ENCODE results near the gene SEC61A2. TPM values are rescaled to one million over a fixed set of nuclear protein-coding genes. Genes with fewer than 3 reads are reported as not detected.

SEC61A2 gene
- total and polyA plus RNA-seq, 2 of the 4 experiments (the other 2 are of a cell fraction): 6.8 to 10.3 TPM

DNA sequence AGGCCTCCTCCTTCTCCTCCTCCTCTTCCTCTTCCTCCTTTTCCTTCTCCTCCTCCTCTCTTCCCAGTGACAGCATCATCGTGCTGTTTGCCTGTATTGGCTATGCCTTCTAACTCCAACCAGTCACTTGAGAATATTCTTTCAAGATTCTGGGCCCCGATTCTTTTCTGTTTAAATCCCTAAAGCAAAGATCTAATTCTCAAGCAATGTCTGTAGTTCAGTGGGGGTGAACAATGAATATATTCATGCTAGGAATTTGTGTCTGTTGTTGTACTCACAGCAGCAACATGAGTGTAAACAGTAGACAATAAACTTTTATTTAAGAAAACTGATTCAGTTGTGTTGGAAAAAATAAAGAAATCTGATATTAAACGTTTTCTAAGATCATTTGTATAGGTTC lies 35.6 kb downstream of the SEC61A2 start:
- ATAC-seq (ENCODE audit: low read depth): no peak
- no TSS peak for BruUV-seq (replicated peaks)

More for the DNA sequence above, 35.6 kb downstream of the SEC61A2 start:
- H3K14ac ChIP-seq (replicated peaks; ENCODE audit: low read depth, low read length): no peak overlapping the region
- H2BK120ac ChIP-seq (ENCODE audit: low read depth, low read length): no peak overlapping the region
- no peak overlapping the region for H3K4me3 ChIP-seq (ENCODE audit: insufficient read depth, low read depth, low read length)
- ChIA-PET CTCF (interaction anchor here (0.7 kb wide), 1 partner anchor 640 kb away, joined by 4 read pairs; no protein-coding TSS in a partner anchor), POLR2A (ENCODE audit: unreplicated experiment) (no interaction called here)
- H3K79me1 ChIP-seq (ENCODE audit: low read depth in 1 of 2, low read length in 2 of 2): peaks cover 0 to 7% of the 10 kb centered on the region in 2 experiments; a peak in 1 of 4 replicates
- no peaks in the 10 kb centered on the region for H4K20me1 ChIP-seq (ENCODE audit: insufficient read depth, low read length)
- H3K9me1 ChIP-seq (ENCODE audit: insufficient read depth, low read length): peaks cover 3% of the 10 kb centered on the region; the same call in 1 of the 2 replicates
- H3K56ac ChIP-seq (ENCODE audit: extremely low read depth, insufficient read depth, low read length): no peak overlapping the region
- H2BK5ac ChIP-seq (ENCODE audit: low read depth, low read length, poor library complexity, severe bottlenecking): no peak overlapping the region
- no peaks in the 10 kb centered on the region; the same call in 1 of the 2 replicates for H3K4me1 ChIP-seq (ENCODE audit: control insufficient read depth, insufficient read depth, low read length)
- dilution Hi-C loops (cut with HindIII; ENCODE audit: low sequenced_read_pairs, unreplicated experiment) (no loop called here), in situ Hi-C loops (cut with MboI; ENCODE audit: low sequenced_read_pairs) (no loop called here), intact Hi-C loops (cut with micrococcal nuclease) (no loop called here)
- no peak overlapping the region for H3K18ac ChIP-seq (ENCODE audit: low read depth, low read length)
- H2AK9ac ChIP-seq (replicated peaks; ENCODE audit: low read depth, low read length, poor library complexity): no peak overlapping the region
- DNase-seq: no peak
- peaks cover 54% of the 10 kb centered on the region for H3K36me3 ChIP-seq (ENCODE audit: control insufficient read depth, insufficient read depth, low read length)
- WGBS, 2 experiments (ENCODE audit: extremely low coverage in 2 of 2, insufficient read length in 1 of 2): no CpG with 5 or more reads among the region's 3 CpGs
- H3K23ac ChIP-seq (ENCODE audit: low read depth, low read length): no peak overlapping the region
- no peak overlapping the region for H3K27ac ChIP-seq (ENCODE audit: insufficient read depth, low read length)
- H2BK20ac ChIP-seq (ENCODE audit: low read depth, low read length): no peak overlapping the region
- no peak overlapping the region for H3K9ac ChIP-seq (ENCODE audit: low read depth, low read length)
- no peak overlapping the region for H4K5ac ChIP-seq (ENCODE audit: low read depth, low read length)
- H3K4me2 ChIP-seq (ENCODE audit: low read depth, low read length): no peak overlapping the region
- no peaks in the 10 kb centered on the region for H3K9me3 ChIP-seq (ENCODE audit: control insufficient read depth, insufficient read depth, low read length)
- no peak overlapping the region for H3K4ac ChIP-seq (ENCODE audit: low read depth, low read length)
- no peak overlapping the region for H2BK15ac ChIP-seq (ENCODE audit: low read depth, low read length)
- H2AK5ac ChIP-seq (ENCODE audit: low read depth, low read length): no peak overlapping the region
- H4K8ac ChIP-seq (ENCODE audit: low read depth in 2 of 2, low read length in 2 of 2): no peak overlapping the region
- no peaks in the 10 kb centered on the region for H3K27me3 ChIP-seq (ENCODE audit: control insufficient read depth, insufficient read depth, low read length)
- TF ChIP-seq POLR2A (IDR thresholded peaks at IDR 0.05; ENCODE audit: low read depth, low read length) (no peak), FOS (IDR thresholded peaks at IDR 0.05; ENCODE audit: low read depth, low read length) (no peak), RAD21 (IDR thresholded peaks at IDR 0.05; ENCODE audit: low read length) (no peak), MAZ (IDR thresholded peaks at IDR 0.05; ENCODE audit: borderline replicate concordance, low read depth, low read length) (no peak), MXI1 (IDR thresholded peaks at IDR 0.05; ENCODE audit: borderline replicate concordance, low read depth, low read length) (no peak), MAFK (IDR thresholded peaks at IDR 0.05; ENCODE audit: low read depth, low read length) (no peak), BHLHE40 (IDR thresholded peaks at IDR 0.05; ENCODE audit: low read depth, low read length) (no peak), CHD1 (IDR thresholded peaks at IDR 0.05; ENCODE audit: low read depth, low read length) (no peak), NFE2L2 (IDR thresholded peaks at IDR 0.05; ENCODE audit: low read depth, low read length) (no peak), RFX5 (IDR thresholded peaks at IDR 0.05; ENCODE audit: low read depth, low read length) (no peak), CEBPB (IDR thresholded peaks at IDR 0.05; ENCODE audit: low read depth, low read length) (no peak), SMC3 (IDR thresholded peaks at IDR 0.05; ENCODE audit: low read depth, low read length) (no peak), RCOR1 (IDR thresholded peaks at IDR 0.05; ENCODE audit: insufficient replicate concordance, low read length) (no peak)
- TF ChIP-seq, protein P1, sequence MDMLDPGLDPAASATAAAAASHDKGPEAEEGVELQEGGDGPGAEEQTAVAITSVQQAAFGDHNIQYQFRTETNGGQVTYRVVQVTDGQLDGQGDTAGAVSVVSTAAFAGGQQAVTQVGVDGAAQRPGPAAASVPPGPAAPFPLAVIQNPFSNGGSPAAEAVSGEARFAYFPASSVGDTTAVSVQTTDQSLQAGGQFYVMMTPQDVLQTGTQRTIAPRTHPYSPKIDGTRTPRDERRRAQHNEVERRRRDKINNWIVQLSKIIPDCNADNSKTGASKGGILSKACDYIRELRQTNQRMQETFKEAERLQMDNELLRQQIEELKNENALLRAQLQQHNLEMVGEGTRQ (IDR thresholded peaks at IDR 0.05; ENCODE audit: low read depth, low read length): no peak
- TF ChIP-seq, protein P2, sequence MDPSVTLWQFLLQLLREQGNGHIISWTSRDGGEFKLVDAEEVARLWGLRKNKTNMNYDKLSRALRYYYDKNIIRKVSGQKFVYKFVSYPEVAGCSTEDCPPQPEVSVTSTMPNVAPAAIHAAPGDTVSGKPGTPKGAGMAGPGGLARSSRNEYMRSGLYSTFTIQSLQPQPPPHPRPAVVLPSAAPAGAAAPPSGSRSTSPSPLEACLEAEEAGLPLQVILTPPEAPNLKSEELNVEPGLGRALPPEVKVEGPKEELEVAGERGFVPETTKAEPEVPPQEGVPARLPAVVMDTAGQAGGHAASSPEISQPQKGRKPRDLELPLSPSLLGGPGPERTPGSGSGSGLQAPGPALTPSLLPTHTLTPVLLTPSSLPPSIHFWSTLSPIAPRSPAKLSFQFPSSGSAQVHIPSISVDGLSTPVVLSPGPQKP (IDR thresholded peaks at IDR 0.05; ENCODE audit: borderline replicate concordance, low read depth, low read length): no peak
- TF ChIP-seq, protein P3, sequence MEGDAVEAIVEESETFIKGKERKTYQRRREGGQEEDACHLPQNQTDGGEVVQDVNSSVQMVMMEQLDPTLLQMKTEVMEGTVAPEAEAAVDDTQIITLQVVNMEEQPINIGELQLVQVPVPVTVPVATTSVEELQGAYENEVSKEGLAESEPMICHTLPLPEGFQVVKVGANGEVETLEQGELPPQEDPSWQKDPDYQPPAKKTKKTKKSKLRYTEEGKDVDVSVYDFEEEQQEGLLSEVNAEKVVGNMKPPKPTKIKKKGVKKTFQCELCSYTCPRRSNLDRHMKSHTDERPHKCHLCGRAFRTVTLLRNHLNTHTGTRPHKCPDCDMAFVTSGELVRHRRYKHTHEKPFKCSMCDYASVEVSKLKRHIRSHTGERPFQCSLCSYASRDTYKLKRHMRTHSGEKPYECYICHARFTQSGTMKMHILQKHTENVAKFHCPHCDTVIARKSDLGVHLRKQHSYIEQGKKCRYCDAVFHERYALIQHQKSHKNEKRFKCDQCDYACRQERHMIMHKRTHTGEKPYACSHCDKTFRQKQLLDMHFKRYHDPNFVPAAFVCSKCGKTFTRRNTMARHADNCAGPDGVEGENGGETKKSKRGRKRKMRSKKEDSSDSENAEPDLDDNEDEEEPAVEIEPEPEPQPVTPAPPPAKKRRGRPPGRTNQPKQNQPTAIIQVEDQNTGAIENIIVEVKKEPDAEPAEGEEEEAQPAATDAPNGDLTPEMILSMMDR (conservative IDR thresholded peaks at IDR 0.05; ENCODE audit: low read depth, low read length): no peak
- H2AFZ ChIP-seq (replicated peaks; ENCODE audit: low read length, poor library complexity): no peak overlapping the region
- no peak overlapping the region for H4K91ac ChIP-seq (ENCODE audit: insufficient read depth, low read depth, low read length)
